ENCODE data around the gene RTP5.

GRCh38 chr2:241863536-241863954 lies 6.0 kb upstream of the RTP5 start:
- TF ChIP-seq EZH2 (IDR thresholded peaks at IDR 0.05; ENCODE audit: insufficient read depth, poor library complexity, severe bottlenecking) (no peak), EZH2phosphoT487 (IDR thresholded peaks at IDR 0.05; ENCODE audit: insufficient read depth, low read depth) (no peak)

All from GM23248 (cell line).